Putamen (tissue), 1 donor: ENCODE measurements around the gene TCF19.

Source experiments
- DNase-seq: peaks from one replicate; pipeline ENCODE4 v3.0.0-alpha.2; 2016; ENCODE audit warnings: low spot score

TCF19 gene, protein sequence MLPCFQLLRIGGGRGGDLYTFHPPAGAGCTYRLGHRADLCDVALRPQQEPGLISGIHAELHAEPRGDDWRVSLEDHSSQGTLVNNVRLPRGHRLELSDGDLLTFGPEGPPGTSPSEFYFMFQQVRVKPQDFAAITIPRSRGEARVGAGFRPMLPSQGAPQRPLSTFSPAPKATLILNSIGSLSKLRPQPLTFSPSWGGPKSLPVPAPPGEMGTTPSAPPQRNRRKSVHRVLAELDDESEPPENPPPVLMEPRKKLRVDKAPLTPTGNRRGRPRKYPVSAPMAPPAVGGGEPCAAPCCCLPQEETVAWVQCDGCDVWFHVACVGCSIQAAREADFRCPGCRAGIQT

GRCh38 chr6:31158140-31158862, at the start of gene TCF19:
TSS of gene TCF19 (plus strand) at chr6:31158589. CDS start at chr6:31159470, 881 bp downstream.
- peak; percentile 98 for DNase-seq

GRCh38 chr6:31110825-31111582, 47.4 kb upstream of the TCF19 start:
- DNase-seq, result no peak

GRCh38 chr6:31111712-31112111, 46.7 kb upstream of the TCF19 start:
- DNase-seq, result no peak

DNA sequence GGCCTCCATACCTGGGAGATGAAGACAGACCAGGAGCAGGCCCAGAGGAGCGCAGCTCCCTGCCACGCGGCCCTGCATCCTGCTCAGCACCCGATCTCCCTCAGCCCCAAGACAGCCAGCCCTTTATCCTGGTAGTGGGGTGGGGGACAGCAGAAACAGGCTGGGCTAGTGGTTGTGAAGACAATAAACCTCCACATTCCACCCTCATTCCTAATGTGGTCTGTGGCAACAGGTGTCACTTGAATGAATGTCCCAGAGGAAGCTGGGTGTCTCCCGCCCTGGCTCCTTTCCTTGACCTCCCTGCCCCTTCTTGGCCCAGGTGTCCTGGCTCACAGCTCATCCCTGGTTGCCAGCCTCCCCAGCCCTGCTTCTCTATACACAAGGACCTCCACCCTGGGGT, 45.9 kb upstream of the TCF19 start, which contains the start of gene C6orf15:
TSS of gene C6orf15 (minus strand) at position 98 of the 400 bp plus-strand sequence. CDS start at position 78, 20 bp downstream.
- DNase-seq, result no peak

DNA sequence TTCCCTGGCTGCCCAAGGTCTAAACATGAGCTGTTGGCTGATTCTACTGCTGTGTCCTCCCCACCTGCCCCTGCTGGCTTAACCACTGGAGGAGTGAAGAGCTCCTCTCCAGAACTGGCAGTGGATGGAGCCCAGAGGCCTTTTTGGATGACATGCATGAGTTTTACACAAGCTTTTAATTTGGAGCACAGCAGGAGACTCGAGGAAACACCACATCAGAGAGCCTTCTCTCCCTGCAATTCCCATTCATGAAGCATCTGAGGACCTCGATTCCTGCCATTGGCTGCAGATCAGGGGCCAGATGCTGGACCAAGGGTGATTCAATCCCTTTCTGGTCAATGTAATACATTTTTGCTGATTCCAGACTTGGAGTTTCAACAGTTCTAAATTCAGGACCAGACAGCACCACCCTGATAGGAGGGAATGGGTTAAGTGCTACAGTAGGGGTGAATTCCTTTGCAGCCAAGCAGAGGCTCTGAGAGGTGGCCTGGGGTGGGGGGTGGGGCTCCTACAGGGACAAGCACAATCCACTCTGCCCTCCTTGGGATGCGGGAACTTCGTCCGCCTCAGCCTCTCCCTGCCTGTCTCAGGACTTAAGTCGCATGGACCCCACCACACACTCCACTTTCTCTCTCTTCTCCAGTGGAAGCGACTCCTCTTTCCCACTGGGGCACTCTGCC, 44.4 kb upstream of the TCF19 start:
- no peak for DNase-seq

DNA sequence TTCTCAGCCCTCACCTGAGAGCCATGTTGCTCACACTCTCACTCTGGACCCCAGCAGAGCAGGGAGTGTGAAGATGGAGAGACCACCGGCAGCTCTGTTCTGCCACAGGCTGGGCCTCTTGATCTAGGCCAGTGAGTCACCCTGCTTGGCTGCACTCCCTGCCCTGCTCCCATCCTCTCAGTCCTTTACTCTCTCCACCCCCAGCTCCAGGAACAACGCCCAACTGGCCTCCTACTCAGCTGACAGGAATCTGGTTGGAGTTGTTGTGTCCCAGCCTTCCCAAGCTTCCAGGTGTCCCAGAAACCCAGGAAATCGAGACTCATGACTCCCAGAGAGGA, 43.9 kb upstream of the TCF19 start, which contains the start of gene PSORS1C1:
TSS of gene PSORS1C1 (plus strand) at position 260 of the 338 bp plus-strand sequence. CDS start 14,833 bp downstream, outside the sequence.
- DNase-seq, result no peak

DNA sequence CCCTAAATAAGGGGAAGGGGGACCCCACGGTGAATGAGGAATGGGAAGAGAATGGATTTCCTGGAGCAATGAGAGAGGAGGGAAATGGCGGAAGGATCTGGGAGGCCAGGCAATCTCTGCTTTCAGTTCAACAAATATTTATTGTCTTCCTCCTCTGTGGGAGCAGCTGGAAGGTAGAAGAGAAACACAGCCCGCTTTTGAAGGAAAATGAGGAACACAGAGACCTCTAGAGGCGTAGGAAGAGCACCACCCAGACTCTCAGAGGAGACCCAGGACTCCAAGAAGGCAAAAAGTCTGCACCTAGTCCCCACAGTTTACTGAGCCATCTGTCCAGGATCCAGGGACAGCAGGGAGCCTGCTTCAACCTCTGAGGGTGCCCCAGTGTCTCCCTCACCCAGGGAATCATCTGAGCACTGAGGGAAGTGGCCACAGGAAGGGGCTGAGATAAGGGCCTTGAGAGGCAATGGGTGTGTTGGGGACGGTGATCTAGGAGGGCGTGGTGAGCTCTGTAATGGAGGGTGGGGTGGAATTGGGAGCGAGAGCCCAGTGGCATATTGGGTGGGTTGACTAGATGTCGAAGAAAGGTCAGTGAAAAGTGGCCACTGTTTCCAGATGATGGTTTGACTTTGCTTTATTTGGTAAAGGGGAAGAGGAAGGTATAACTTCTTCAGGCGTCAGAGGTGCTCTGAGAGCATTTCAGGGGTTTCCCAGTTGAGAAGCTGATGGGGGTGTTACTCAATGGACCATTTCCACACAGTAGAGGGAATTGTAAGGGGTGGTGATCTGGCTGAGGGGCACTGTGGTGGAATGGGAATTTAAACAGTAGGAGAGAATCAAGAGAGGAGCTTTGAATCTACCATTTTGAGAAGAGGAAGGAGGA, 43.2 kb upstream of the TCF19 start:
- peak; percentile 18 for DNase-seq

- no peak for DNase-seq
Observed at GRCh38 chr6:31115941-31116560, 42.3 kb upstream of the TCF19 start.

DNA sequence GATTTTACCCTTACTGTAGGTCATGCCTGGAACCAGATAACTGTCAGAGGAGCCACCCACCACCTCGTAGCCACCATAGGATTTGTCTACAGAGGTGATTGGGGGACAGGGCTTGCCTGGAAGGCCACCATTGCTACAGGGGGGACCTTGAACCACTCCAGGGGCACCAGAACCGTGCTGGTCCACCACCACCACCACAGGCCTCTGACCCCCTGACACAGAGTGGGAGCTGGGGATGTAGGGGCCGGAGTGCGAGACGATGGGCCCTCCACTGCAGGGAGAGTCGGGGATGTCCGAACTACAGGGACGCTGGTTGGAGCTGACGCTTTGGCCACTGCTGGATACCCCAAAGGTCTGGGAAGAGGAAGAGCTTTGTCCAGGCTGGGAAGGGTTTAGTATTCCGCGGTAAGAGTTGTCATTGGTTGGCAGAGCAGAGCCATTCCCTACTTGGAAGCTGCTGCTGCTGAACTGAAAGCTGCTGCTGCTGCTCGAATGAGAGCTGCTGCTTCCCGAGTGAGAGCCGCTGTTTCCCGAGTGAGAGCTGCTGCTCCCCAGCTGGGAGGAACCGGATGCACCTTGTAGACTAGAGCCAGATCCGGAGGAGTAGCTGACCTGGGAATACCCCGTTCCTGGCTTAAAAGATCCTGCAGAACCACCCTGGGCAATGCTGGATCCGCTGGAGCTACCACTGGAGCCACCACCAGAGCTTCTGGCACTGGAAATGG, 41.6 kb upstream of the TCF19 start:
- DNase-seq, result no peak

- no peak for DNase-seq
Observed at GRCh38 chr6:31118178-31118577, 40.2 kb upstream of the TCF19 start.

DNA sequence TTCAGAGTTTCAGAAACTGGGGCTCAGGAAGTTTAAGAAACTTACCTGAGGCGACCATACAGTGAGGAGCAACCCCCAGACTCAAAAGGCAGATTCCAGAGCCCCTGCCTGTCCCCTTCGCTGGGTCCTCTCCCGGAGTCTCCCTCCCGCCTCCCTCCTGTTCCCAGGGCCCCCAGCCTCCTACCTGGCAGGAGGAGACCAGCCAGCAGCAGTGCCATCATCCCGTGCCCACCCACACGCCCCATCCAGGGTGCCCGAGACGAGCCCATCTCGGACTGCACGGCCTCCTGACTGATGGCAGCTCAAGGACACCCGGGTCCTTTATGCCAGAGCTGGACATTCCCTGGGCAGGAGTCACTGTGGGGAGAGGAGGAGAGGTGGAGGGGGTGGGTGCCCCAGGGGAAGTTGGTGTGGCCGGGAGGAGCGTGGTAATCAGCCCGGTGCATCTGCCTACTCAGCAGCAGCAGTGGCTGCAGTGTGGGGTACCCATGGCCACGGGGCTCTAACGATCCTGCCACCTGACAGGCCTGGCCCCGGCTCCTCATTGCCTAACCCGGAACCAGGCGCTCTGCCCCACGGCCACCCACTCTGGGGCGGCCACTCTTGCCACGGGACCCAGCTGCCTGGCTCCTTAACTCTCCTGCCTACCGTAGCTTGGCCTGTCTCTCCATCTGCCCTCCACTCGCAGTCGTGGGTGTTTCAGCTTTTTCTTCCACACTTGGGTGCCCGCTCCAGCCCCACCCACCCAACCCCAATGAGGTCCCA, 38.1 kb upstream of the TCF19 start, which contains the start of gene CDSN:
TSS of gene CDSN (minus strand) at position 296 of the 765 bp plus-strand sequence. CDS start at position 269, 27 bp downstream.
- DNase-seq, result no peak

GRCh38 chr6:31121131-31121790, 37.1 kb upstream of the TCF19 start:
- no peak for DNase-seq

- peak; percentile 32 for DNase-seq
Observed at GRCh38 chr6:31122791-31123706, 35.3 kb upstream of the TCF19 start.

- no peak for DNase-seq
Observed at GRCh38 chr6:31125162-31125561, 33.2 kb upstream of the TCF19 start.

DNA sequence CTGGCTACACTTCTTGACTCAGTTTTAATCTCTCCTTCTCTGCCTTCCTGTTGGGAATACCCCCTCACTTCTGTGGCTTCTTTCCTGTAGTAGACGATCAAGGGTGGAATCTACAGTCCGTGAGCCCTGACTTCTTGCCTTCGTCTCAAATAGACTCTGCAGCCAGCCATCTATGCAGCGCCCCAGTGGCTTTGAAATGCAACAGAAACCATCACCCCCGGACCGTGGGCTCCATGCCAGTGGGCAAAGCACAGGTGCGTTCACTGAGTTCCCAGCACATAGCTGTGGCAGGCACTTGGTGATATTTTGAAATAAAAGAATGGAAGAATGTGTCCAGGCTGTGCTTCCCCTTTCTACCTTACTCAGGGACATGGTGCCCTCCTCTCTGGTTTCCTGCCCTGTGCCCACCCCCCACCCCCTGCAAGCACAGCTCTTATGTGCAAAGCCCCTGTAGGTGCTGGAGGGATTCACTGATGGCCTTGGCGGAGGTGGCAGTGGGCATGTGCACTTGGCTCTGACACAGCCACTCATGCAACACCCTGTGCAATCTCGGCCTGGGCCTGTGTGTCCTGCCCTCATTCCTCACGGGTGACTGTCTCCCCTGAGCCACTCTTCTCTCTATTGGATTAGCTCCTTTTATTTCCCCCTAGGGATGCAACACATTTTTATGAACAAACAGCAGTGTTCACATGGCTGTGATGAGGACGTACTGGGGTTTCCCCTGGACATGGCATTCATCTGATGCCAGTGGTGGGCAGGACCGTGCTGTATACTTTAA, 32.6 kb upstream of the TCF19 start:
- DNase-seq, result no peak

DNA sequence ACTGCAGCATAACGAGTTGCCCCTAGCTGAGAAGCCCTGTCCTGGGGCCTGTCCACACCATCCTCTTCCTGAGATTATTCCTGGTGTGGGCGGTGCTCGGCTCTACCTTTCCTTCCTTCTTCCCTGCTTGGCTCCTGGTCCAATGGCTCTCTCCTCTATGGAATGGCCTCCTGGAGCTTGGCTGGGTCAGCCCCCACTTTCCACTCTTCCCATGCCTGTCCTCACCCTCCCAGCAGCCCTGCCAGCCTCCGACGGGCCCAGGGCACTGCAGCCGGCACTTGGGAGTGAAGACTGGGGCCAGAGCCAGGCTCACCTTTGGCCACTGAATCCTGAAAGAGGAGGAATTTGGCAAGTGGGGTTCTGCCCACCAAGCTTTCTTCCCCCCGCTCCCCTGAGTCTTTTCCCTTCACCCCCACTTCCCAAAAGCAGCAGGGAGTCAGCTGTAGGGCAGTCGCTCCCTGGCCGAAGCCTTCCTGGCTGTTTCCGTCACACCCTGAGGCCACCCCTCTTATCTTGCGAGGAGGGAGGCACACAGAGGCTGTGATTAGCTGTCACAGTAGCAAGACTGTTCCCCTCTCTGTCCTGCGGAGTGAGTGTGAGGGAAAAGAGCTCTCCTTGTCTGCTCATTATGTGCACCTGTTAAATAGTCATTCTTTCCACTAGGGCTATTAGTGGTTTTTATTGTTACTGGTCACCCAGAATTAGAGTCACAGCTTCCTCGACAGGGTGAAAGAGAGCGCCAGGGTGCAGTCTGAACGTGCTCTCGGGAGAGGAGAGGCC, 31.8 kb upstream of the TCF19 start:
- DNase-seq, result no peak
